Measurements from ENCODE around the gene NKX6-1.

The NKX6-1 gene

GRCh38 chr4:84479663-84480062 lies 19.4 kb downstream of the NKX6-1 start:
- DNase-seq (ENCODE audit: low read depth in 2 of 2) = no peak

- no peak for DNase-seq (ENCODE audit: low read depth in 2 of 2)
Observed at GRCh38 chr4:84477738-84478137, 21.4 kb downstream of the NKX6-1 start.

- no peak for DNase-seq (ENCODE audit: low read depth in 2 of 2)
Observed at GRCh38 chr4:84474107-84474506, 25.0 kb downstream of the NKX6-1 start.

- no peak for DNase-seq (ENCODE audit: low read depth in 2 of 2)
Observed at GRCh38 chr4:84472154-84472553, 26.9 kb downstream of the NKX6-1 start.

- DNase-seq (ENCODE audit: low read depth in 2 of 2) = no peak
Observed at GRCh38 chr4:84470204-84470785, 28.8 kb downstream of the NKX6-1 start.

GRCh38 chr4:84467601-84468000 lies 31.5 kb downstream of the NKX6-1 start:
- no peak for DNase-seq (ENCODE audit: low read depth in 2 of 2)

- DNase-seq (ENCODE audit: low read depth in 2 of 2) = no peak
Observed at GRCh38 chr4:84459783-84460182, 39.3 kb downstream of the NKX6-1 start.

GRCh38 chr4:84456157-84456556 lies 42.9 kb downstream of the NKX6-1 start:
- DNase-seq (ENCODE audit: low read depth in 2 of 2) = no peak

- no peak for DNase-seq (ENCODE audit: low read depth in 2 of 2)
Observed at GRCh38 chr4:84455697-84456096, 43.4 kb downstream of the NKX6-1 start.

- no peak for DNase-seq (ENCODE audit: low read depth in 2 of 2)
Observed at GRCh38 chr4:84451546-84451945, 47.5 kb downstream of the NKX6-1 start.

GRCh38 chr4:84443523-84443922 lies 55.6 kb downstream of the NKX6-1 start:
- no peak for DNase-seq (ENCODE audit: low read depth in 2 of 2)

GRCh38 chr4:84442778-84443177 lies 56.3 kb downstream of the NKX6-1 start:
- no peak for DNase-seq (ENCODE audit: low read depth in 2 of 2)
